HL-60 (cell line): ENCODE results near the gene KCNJ1.

Source experiments
- POLR2AphosphoS5 ChIP-seq: IDR thresholded peaks from 2 replicates; pipeline ENCODE4 v1.6.1; 2012; ENCODE audit warnings: low read depth
- SPI1 ChIP-seq: IDR thresholded peaks from 2 replicates; pipeline ENCODE4 v1.6.1; 2012; ENCODE audit warnings: low read depth, mild to moderate bottlenecking, borderline replicate concordance
- TF ChIP-seq, protein P1 (sequence below): IDR thresholded peaks from one replicate; pipeline ENCODE4 v1.5.1; 2011; ENCODE audit warnings: low read length, control low read depth, inconsistent platforms; ENCODE audit not compliant: insufficient read depth

- TF ChIP-seq, protein P1, sequence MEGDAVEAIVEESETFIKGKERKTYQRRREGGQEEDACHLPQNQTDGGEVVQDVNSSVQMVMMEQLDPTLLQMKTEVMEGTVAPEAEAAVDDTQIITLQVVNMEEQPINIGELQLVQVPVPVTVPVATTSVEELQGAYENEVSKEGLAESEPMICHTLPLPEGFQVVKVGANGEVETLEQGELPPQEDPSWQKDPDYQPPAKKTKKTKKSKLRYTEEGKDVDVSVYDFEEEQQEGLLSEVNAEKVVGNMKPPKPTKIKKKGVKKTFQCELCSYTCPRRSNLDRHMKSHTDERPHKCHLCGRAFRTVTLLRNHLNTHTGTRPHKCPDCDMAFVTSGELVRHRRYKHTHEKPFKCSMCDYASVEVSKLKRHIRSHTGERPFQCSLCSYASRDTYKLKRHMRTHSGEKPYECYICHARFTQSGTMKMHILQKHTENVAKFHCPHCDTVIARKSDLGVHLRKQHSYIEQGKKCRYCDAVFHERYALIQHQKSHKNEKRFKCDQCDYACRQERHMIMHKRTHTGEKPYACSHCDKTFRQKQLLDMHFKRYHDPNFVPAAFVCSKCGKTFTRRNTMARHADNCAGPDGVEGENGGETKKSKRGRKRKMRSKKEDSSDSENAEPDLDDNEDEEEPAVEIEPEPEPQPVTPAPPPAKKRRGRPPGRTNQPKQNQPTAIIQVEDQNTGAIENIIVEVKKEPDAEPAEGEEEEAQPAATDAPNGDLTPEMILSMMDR: no peak
- TF ChIP-seq SPI1 (no peak), POLR2AphosphoS5 (no peak)
Observed at GRCh38 chr11:128854841-128855240, 12.3 kb downstream of the KCNJ1 start.
